Naive thymus-derived CD4-positive, alpha-beta T cell (primary cell): Measurements from ENCODE around the gene EFNA4. TPM values are rescaled to one million over a fixed set of nuclear protein-coding genes. Genes with fewer than 3 reads are reported as not detected.

Source experiments
- ATAC-seq: fragments of 150-1000 bp; cut with Tn5 transposase; 2 replicates; pipeline ENCODE4 v1.10.0; 2021; ENCODE audit warnings: mild to moderate bottlenecking, moderate library complexity
- CTCF ChIA-PET: fragments of 350-600 bp; sonication (Branson Sonifier 250); formaldehyde crosslinking; loops from one replicate; lab custom pipeline; 2021; ENCODE audit warnings: antibody characterized with exemption; lab: Charles Lee
- POLR2A ChIA-PET: fragments of 350-600 bp; sonication (Branson Sonifier 250); formaldehyde crosslinking; loops from one replicate; lab custom pipeline; 2021; ENCODE audit warnings: antibody characterized with exemption, inconsistent platforms; lab: Charles Lee
- DNase-seq, 9 donors: peaks; one replicate each; pipeline versions ENCODE4 v3.0.0 to v3.0.0-alpha.2; 2020 to 2022; ENCODE audit warnings: mixed read lengths in 1 of 9
- H3K27ac ChIP-seq: one replicate; pipeline ENCODE4 v1.7.0; 2013; ENCODE audit warnings: mild to moderate bottlenecking, low read depth, low read length, moderate library complexity
- H3K27me3 ChIP-seq, 2 donors: one replicate each; pipeline ENCODE4 v1.7.0; 2013; ENCODE audit warnings: low read length in 2 of 2, mild to moderate bottlenecking in 2 of 2, moderate library complexity in 2 of 2; ENCODE audit not compliant: control insufficient read depth in 2 of 2, insufficient read depth in 2 of 2
- H3K36me3 ChIP-seq, 3 experiments: 1 replicate in 2 of 3; 2 replicates in 1 of 3; pipeline ENCODE4 v1.7.0; 2013; ENCODE audit warnings: low read length in 3 of 3, mild to moderate bottlenecking in 3 of 3, moderate library complexity in 1 of 3; ENCODE audit not compliant: insufficient read depth in 3 of 3, control insufficient read depth in 2 of 3
- H3K4me1 ChIP-seq, 2 donors: one replicate each; pipeline ENCODE4 v1.7.0; 2013; ENCODE audit warnings: low read length in 2 of 2, mild to moderate bottlenecking in 2 of 2, moderate library complexity in 1 of 2; ENCODE audit not compliant: control insufficient read depth in 2 of 2, insufficient read depth in 2 of 2
- H3K4me3 ChIP-seq: 2 replicates; pipeline ENCODE4 v1.7.0; 2013; ENCODE audit warnings: mild to moderate bottlenecking, low read length
- H3K9me3 ChIP-seq, 3 experiments: 1 replicate in 2 of 3; 2 replicates in 1 of 3; pipeline ENCODE4 v1.7.0; 2013; ENCODE audit warnings: low read length in 3 of 3; ENCODE audit not compliant: control insufficient read depth in 2 of 3
- H3K27ac Mint-ChIP-seq, 9 donors: one replicate each; pipeline ENCODE4 v1.8.0; 2020 to 2022; ENCODE audit warnings: mixed read lengths in 9 of 9, mild to moderate bottlenecking in 8 of 9, moderate library complexity in 5 of 9, inconsistent platforms in 2 of 9
- H3K27me3 Mint-ChIP-seq, 5 donors: one replicate each; pipeline ENCODE4 v1.8.0; 2021 to 2022; ENCODE audit warnings: mixed read lengths in 5 of 5, mild to moderate bottlenecking in 1 of 5
- H3K36me3 Mint-ChIP-seq, 5 donors: one replicate each; pipeline ENCODE4 v1.8.0; 2020 to 2022; ENCODE audit warnings: mixed read lengths in 5 of 5, mild to moderate bottlenecking in 3 of 5, inconsistent platforms in 1 of 5
- H3K4me1 Mint-ChIP-seq, 7 donors: one replicate each; pipeline ENCODE4 v1.8.0; 2020 to 2022; ENCODE audit warnings: mixed read lengths in 7 of 7, mild to moderate bottlenecking in 3 of 7, inconsistent platforms in 1 of 7
- H3K4me3 Mint-ChIP-seq, 10 donors: one replicate each; pipeline ENCODE4 v1.8.0; 2020 to 2022; ENCODE audit warnings: mild to moderate bottlenecking in 10 of 10, mixed read lengths in 10 of 10, moderate library complexity in 6 of 10, inconsistent platforms in 2 of 10
- H3K9me3 Mint-ChIP-seq, 11 donors: one replicate each; pipeline ENCODE4 v1.8.0; 2020 to 2022; ENCODE audit warnings: mixed read lengths in 11 of 11, mild to moderate bottlenecking in 4 of 11, inconsistent platforms in 1 of 11, moderate library complexity in 1 of 11
- intact Hi-C, 2 donors: fragments of 100-400 bp; cut with micrococcal nuclease; formaldehyde crosslinking; loops; one replicate each; pipeline ENCODE4 v1.15.1; 2023
- polyA plus RNA-seq, 2 donors: library from polyadenylated mRNA; unstranded; fragments of 300-500 nt; fragmentation: Illumina TruSeq; gene quantifications; one replicate each; pipeline ENCODE4 v1.2.3, GENCODE V29; 2021
- total RNA-seq, 6 experiments: library from RNA in 5 of 6; stranded (reverse) in 5 of 6; gene quantifications; 1 replicate in 5 of 6; 2 replicates in 1 of 6; pipeline ENCODE4 v1.2.3 and lab custom pipeline; 2021 to 2026

EFNA4 gene
- total and polyA plus RNA-seq, 7 experiments from 2014 or later = 2.1 to 9.4 (median 4.8) TPM

DNA sequence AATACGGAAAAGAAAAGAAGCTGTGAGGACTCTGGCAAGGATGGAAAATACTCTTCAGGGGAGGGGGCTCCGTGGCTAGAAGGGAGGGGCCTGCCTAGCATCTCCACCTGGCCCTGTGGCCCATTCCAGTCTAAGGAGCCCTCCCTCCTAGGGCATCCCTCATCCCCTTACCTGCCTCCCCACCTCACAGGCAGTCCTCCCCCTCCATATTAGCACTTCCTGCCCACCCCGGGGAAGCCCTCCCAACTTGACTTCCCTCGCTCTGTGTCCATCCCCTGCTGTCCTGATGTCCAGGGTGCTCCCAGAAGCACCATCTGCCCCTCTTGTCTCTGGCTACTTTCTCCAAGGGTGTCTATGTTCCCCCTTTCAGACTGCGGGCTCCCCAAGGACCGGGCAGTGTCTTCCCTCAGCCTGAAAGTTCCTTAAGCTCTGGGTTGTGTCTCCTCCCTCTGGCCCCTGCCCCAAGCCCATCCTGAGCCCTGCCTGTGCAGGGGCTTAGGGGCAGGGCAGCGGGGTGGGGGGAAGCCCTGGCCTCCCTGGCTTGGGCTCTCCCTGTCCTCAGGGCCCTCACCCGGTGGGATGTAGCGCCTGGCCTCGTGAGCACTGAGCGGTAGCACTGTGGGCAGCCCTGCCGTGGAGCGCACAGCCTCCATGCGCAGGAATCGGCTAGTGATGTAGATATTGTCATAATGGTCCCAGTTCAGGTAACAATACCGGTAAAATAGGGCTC lies 33.9 kb upstream of the EFNA4 start:
- ChIA-PET CTCF (no interaction called here), POLR2A (no interaction called here)
- intact Hi-C loops = no loop called here
- Histone ChIP-seq H3K9me3 (no peaks in the 10 kb centered on the region), H3K27me3 (no peaks in the 10 kb centered on the region), H3K4me1 (no peaks in the 10 kb centered on the region), H3K27ac (no peak overlapping the region), H3K4me3 (no peak overlapping the region), H3K36me3 (no peaks in the 10 kb centered on the region)
- no peaks in the 10 kb centered on the region for H3K36me3 Mint-ChIP-seq
- no peak overlapping the region for H3K4me3 Mint-ChIP-seq
- H3K27me3 Mint-ChIP-seq = peaks cover 0 to 6% (median 0%) of the 10 kb centered on the region in 5 donors
- no peak for ATAC-seq
- H3K9me3 Mint-ChIP-seq = no peaks in the 10 kb centered on the region
- no peak for DNase-seq
- no peaks in the 10 kb centered on the region for H3K4me1 Mint-ChIP-seq
- no peak overlapping the region for H3K27ac Mint-ChIP-seq

DNA sequence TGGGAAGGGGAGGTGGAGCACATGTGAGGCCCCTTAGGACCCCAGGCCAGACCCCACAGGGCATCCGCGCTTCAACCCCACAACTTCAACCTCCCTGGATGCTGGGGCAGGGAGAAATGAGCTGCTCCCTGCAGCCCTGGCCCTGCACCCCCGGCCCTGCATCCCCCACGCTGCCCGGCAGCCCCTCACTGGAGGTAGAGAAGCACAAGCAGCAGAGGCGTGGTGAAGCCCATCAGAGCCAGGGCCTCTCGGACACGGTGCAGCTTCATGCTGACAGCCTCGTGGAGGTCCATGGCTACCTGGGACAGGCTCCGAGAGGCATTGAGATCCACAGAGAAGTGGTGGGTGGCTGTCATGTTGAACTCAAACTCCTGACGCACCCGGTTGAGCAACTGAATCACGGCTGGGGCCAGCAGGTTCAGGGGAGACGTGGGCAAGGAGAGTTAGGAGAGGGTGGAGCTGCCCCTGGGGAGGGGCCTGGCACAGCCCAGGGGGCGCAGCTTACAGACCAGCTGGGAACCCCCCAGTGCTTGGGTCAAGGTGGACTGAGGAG lies 33.2 kb upstream of the EFNA4 start:
- Histone ChIP-seq H3K4me1 (no peaks in the 10 kb centered on the region), H3K36me3 (no peaks in the 10 kb centered on the region), H3K9me3 (no peaks in the 10 kb centered on the region), H3K27ac (no peak overlapping the region), H3K27me3 (no peaks in the 10 kb centered on the region), H3K4me3 (no peak overlapping the region)
- Mint-ChIP-seq H3K4me3 (no peak overlapping the region), H3K36me3 (no peaks in the 10 kb centered on the region), H3K4me1 (peaks cover 0 to 2% (median 0%) of the 10 kb centered on the region in 7 donors), H3K27me3 (peaks cover 0 to 10% (median 0%) of the 10 kb centered on the region in 5 donors), H3K9me3 (no peaks in the 10 kb centered on the region), H3K27ac (no peak overlapping the region)
- POLR2A ChIA-PET = interaction anchor here (0.6 kb wide), 1 partner anchor 679 kb away, joined by 3 read pairs; no protein-coding TSS in a partner anchor
- ATAC-seq (no peak), DNase-seq (no peak)
- intact Hi-C loops = no loop called here
- CTCF ChIA-PET = no interaction called here

DNA sequence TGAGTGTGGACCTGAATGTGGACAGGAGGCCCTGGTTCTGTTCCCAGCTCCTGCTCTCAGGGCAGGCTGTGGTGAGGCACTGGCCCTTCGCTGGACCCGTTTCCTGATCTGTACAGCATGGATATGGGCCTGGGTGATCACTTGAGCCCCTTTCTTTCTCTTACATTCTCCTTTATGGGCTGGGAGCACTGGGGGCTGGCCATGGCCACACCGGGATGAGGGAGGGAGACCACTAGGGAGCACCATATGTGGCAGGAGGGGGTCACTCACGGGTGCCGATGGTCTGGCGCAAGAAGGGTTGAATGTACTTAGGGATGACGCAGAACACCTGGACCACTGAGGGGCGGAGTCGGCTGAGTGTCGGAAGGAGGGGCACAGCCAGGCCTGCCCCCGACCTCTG lies 32.6 kb upstream of the EFNA4 start:
- POLR2A ChIA-PET = no interaction called here
- Mint-ChIP-seq H3K36me3 (no peaks in the 10 kb centered on the region), H3K4me1 (peaks cover 0 to 2% (median 0%) of the 10 kb centered on the region in 7 donors), H3K27me3 (peaks cover 0 to 13% (median 0%) of the 10 kb centered on the region in 5 donors), H3K9me3 (no peaks in the 10 kb centered on the region), H3K4me3 (no peak overlapping the region), H3K27ac (no peak overlapping the region)
- no peaks in the 10 kb centered on the region for H3K4me1 ChIP-seq
- no peaks in the 10 kb centered on the region for H3K36me3 ChIP-seq
- intact Hi-C loops = no loop called here
- CTCF ChIA-PET = no interaction called here
- no peak overlapping the region for H3K27ac ChIP-seq
- H3K9me3 ChIP-seq = no peaks in the 10 kb centered on the region
- H3K4me3 ChIP-seq = no peak overlapping the region
- H3K27me3 ChIP-seq = no peaks in the 10 kb centered on the region
- DNase-seq (no peak), ATAC-seq (no peak)

DNA sequence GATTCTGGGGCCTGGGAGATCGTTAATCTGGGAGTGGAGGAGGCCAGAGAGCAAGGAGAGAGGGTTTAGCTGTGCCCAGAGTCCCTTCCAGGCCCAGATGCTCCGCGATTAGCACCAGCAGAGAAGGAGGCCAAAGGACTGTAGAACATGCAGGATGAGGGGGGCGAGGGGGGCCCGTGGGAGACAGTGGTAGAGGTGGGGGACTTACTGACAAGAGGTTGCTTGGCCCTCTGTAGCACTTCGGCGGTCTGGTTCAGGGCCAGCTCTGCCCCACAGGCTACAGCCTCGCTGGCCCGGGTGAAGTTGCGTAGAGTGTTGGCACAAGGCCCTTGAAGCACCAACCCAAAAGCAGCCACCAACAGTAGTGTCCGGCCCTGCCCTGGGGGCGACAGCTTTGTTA lies 30.7 kb upstream of the EFNA4 start:
- DNase-seq = no peak
- no peaks in the 10 kb centered on the region for H3K27me3 ChIP-seq
- Mint-ChIP-seq H3K27me3 (peaks cover 0 to 15% (median 0%) of the 10 kb centered on the region in 5 donors), H3K4me1 (peaks cover 0 to 2% (median 0%) of the 10 kb centered on the region in 7 donors), H3K36me3 (no peaks in the 10 kb centered on the region), H3K27ac (no peak overlapping the region), H3K4me3 (no peak overlapping the region), H3K9me3 (no peaks in the 10 kb centered on the region)
- H3K36me3 ChIP-seq = no peaks in the 10 kb centered on the region
- no peaks in the 10 kb centered on the region for H3K9me3 ChIP-seq
- intact Hi-C loops = no loop called here
- ChIA-PET POLR2A (interaction anchor here (1.2 kb wide), 1 partner anchor 15 kb away, joined by 3 read pairs; no protein-coding TSS in a partner anchor), CTCF (interaction anchor here (0.6 kb wide), 1 partner anchor 35 kb away, joined by 3 read pairs; no protein-coding TSS in a partner anchor)
- ATAC-seq = no peak
- no peak overlapping the region for H3K27ac ChIP-seq
- H3K4me1 ChIP-seq = no peaks in the 10 kb centered on the region
- no peak overlapping the region for H3K4me3 ChIP-seq

DNA sequence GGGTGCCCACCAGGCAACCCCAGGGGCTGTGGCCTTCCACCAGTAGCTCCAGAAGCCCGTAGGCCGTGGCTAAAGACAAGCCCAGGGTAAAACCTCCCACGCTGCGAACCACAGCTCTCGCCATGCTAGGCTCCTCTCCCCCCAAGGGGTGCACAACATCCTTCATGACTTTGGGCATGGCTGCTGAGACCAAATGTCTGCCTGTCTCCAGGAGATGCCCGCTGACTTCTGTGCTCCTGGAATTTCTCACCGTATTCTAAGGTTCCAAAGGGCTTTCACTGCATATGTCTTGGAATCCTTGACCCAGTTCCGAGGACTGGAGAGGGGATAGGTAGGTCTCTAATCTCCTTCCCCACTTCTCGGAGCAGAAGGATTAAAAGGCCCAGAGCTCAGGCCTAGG lies 30.0 kb upstream of the EFNA4 start, which contains the start of the genes DCST1 and DCST2:
DCST1 (plus strand) TSS at position 301 of the 400 bp plus-strand sequence. CDS start 213 bp downstream, outside the sequence.
DCST2 (minus strand) TSS at position 258 of the 400 bp plus-strand sequence; CDS start at position 178, 80 bp downstream.
- ATAC-seq (no peak), DNase-seq (no peak)
- H3K9me3 ChIP-seq = no peaks in the 10 kb centered on the region
- Mint-ChIP-seq H3K36me3 (no peaks in the 10 kb centered on the region), H3K27ac (no peak within 1 kb of the TSS), H3K4me3 (no peak within 1 kb of the TSS), H3K4me1 (peaks cover 0 to 2% (median 0%) of the 10 kb centered on the region in 7 donors), H3K9me3 (no peaks in the 10 kb centered on the region), H3K27me3 (peaks cover 0 to 19% (median 0%) of the 10 kb centered on the region in 5 donors)
- H3K27me3 ChIP-seq = no peaks in the 10 kb centered on the region
- ChIA-PET CTCF (no interaction called here), POLR2A (interaction anchor here (1.2 kb wide), 1 partner anchor 16 kb away, joined by 3 read pairs; no protein-coding TSS in a partner anchor)
- intact Hi-C loops = no loop called here
- no peaks in the 10 kb centered on the region for H3K36me3 ChIP-seq
- no peak within 1 kb of the TSS for H3K4me3 ChIP-seq
- no peaks in the 10 kb centered on the region for H3K4me1 ChIP-seq
- H3K27ac ChIP-seq = no peak within 1 kb of the TSS

DNA sequence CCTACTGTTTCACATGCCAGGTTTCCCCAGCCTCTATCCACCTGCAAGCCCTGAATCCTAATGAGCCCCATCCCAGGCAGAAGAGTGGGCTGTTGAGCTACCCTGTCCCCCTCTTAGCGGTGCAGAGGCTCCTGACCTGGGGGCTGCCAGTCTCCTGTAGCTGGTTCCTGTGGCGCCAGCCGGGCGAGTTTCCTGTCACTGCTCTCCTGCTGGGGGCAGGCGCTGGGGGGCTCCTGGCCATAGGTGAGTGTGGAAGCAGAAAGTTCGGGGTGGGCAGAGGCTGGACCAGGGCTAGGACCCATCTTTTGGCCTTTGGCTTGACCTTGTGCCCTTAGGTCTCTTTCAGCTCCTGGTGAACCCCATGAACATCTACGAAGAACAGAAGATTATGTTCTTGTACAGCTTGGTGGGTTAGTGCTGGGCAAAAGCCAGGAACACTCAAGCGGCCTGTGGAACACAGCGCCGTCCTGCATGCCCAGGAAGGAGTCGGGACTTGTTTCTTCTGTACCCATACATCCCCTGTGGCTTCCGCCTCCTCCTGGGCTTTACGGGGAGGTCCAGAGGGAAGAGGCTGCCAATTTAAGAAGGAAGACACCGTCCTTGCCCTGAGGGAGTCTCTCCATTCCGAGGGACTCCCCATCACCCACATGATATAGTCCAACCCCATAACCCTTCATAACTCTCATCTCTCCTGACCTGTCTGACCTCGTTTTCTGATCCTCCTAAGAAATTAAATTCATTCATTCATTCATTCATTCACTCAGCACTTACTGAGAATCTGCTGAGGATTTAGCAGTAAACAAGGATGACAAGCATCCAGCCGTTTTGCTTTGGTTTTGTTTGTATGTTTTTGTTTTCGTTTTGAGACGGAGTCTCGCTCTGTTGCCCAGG lies 29.0 kb upstream of the EFNA4 start:
- ChIA-PET POLR2A (interaction anchor here (0.5 kb wide), 1 partner anchor 215 kb away, joined by 3 read pairs; no protein-coding TSS in a partner anchor), CTCF (no interaction called here)
- no peak overlapping the region for H3K4me3 ChIP-seq
- no peak overlapping the region for H3K27ac ChIP-seq
- H3K4me1 Mint-ChIP-seq = peaks cover 0 to 4% (median 0%) of the 10 kb centered on the region in 7 donors
- intact Hi-C loops = no loop called here
- no peaks in the 10 kb centered on the region for H3K27me3 ChIP-seq
- no peaks in the 10 kb centered on the region for H3K36me3 Mint-ChIP-seq
- ATAC-seq (no peak), DNase-seq (no peak)
- no peak overlapping the region for H3K4me3 Mint-ChIP-seq
- H3K27ac Mint-ChIP-seq = no peak overlapping the region
- H3K9me3 Mint-ChIP-seq = no peaks in the 10 kb centered on the region
- no peaks in the 10 kb centered on the region for H3K36me3 ChIP-seq
- H3K4me1 ChIP-seq = no peaks in the 10 kb centered on the region
- H3K27me3 Mint-ChIP-seq = peaks cover 0 to 21% (median 0%) of the 10 kb centered on the region in 5 donors
- H3K9me3 ChIP-seq = no peaks in the 10 kb centered on the region
